ENCODE data around the gene SCYL2. TPM values are rescaled to one million over a fixed set of nuclear protein-coding genes. Genes with fewer than 3 reads are reported as not detected.

SCYL2 gene
- total RNA-seq, 4 donors from 2014 or later: 27.7 to 51.8 (median 39.5) TPM

- Histone ChIP-seq H3K4me3 (no peak overlapping the region), H3K27me3 (peaks cover 0 to 27% (median 0%) of the 10 kb centered on the region in 4 donors), H3K27ac (no peak overlapping the region), H3K4me1 (no peaks in the 10 kb centered on the region), H3K9me3 (no peaks in the 10 kb centered on the region), H3K36me3 (no peaks in the 10 kb centered on the region)
- TF ChIP-seq, protein P1, sequence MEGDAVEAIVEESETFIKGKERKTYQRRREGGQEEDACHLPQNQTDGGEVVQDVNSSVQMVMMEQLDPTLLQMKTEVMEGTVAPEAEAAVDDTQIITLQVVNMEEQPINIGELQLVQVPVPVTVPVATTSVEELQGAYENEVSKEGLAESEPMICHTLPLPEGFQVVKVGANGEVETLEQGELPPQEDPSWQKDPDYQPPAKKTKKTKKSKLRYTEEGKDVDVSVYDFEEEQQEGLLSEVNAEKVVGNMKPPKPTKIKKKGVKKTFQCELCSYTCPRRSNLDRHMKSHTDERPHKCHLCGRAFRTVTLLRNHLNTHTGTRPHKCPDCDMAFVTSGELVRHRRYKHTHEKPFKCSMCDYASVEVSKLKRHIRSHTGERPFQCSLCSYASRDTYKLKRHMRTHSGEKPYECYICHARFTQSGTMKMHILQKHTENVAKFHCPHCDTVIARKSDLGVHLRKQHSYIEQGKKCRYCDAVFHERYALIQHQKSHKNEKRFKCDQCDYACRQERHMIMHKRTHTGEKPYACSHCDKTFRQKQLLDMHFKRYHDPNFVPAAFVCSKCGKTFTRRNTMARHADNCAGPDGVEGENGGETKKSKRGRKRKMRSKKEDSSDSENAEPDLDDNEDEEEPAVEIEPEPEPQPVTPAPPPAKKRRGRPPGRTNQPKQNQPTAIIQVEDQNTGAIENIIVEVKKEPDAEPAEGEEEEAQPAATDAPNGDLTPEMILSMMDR (IDR thresholded peaks at IDR 0.05): no peak
- no peak for TF ChIP-seq POLR2A (IDR thresholded peaks at IDR 0.05)
- 60 to 61% methylated on average over 3 of the region's 3 CpGs for WGBS, 2 donors
- no peak for DNase-seq
- intact Hi-C loops (cut with DNase I): no loop called here
Observed at GRCh38 chr12:100359248-100359647, 92.3 kb downstream of the SCYL2 start.

DNA sequence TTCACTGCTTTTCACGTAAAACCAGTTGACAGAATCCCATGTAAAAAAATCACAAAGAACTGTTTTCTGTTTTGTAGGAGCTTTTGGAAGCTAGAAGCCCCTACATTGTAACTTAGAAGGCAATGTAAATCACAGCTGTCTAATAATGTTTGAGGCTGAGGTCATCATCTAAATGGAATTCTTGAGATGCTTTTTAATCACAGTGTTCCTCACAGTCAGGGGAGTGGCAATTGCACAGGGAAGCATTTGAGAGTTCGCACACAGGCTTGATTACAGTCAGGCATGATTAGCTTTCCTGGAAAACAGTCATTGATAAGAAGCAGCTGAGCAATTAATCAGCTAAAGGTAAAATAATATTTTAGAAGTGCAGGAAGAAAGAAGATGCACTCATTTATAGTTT, 92.8 kb downstream of the SCYL2 start:
- WGBS, 2 donors: 39 to 56% methylated on average over 2 of the region's 2 CpGs
- peaks cover 0 to 27% (median 0%) of the 10 kb centered on the region in 4 donors for H3K27me3 ChIP-seq
- no peaks in the 10 kb centered on the region for H3K9me3 ChIP-seq
- H3K4me3 ChIP-seq: no peak overlapping the region
- no peak for DNase-seq
- no peak overlapping the region for H3K27ac ChIP-seq
- no peaks in the 10 kb centered on the region for H3K4me1 ChIP-seq
- no peaks in the 10 kb centered on the region for H3K36me3 ChIP-seq
- TF ChIP-seq POLR2A (IDR thresholded peaks at IDR 0.05): no peak
- TF ChIP-seq, protein P1 (IDR thresholded peaks at IDR 0.05): no peak
- intact Hi-C loops (cut with DNase I): no loop called here

GRCh38 chr12:100360450-100360849, 93.5 kb downstream of the SCYL2 start:
- no peak for DNase-seq
- Histone ChIP-seq H3K4me1 (no peaks in the 10 kb centered on the region), H3K27ac (no peak overlapping the region), H3K4me3 (no peak overlapping the region), H3K9me3 (no peaks in the 10 kb centered on the region), H3K27me3 (peaks cover 0 to 27% (median 0%) of the 10 kb centered on the region in 4 donors), H3K36me3 (no peaks in the 10 kb centered on the region)
- intact Hi-C loops (cut with DNase I): no loop called here
- TF ChIP-seq, protein P1 (IDR thresholded peaks at IDR 0.05): no peak
- TF ChIP-seq POLR2A (IDR thresholded peaks at IDR 0.05): no peak

DNA sequence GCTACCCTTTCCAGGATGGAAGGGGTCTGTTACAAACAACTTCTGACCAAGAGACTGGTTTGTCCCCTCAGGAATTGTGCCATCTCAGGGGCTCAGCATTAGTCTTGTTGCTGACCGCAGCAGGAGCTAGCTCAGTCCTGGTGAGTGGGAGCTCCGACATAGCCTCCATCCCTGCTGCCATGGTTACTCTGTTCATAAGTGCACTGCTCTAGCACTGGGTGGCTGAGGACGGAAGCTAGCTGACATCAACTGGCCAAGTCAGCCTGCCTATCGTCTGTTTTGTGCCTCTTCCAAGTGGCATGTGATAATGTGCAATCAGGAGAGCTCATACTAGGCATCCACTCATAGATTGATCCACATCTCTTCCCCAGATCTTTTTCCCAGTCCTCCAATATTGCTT, 97.3 kb downstream of the SCYL2 start:
- no peak for TF ChIP-seq POLR2A (IDR thresholded peaks at IDR 0.05)
- TF ChIP-seq, protein P1 (IDR thresholded peaks at IDR 0.05): no peak
- no peak for DNase-seq

GRCh38 chr12:100365411-100365810, 98.4 kb downstream of the SCYL2 start:
- H3K9me3 ChIP-seq: no peaks in the 10 kb centered on the region
- intact Hi-C loops (cut with DNase I): no loop called here
- no peak for DNase-seq

More for the DNA sequence above, 97.3 kb downstream of the SCYL2 start:
- 87 to 89% methylated on average over 4 of the region's 4 CpGs for WGBS, 2 donors
- no peaks in the 10 kb centered on the region for H3K4me1 ChIP-seq
- H3K9me3 ChIP-seq: no peaks in the 10 kb centered on the region
- peaks cover 0 to 7% (median 0%) of the 10 kb centered on the region in 4 donors for H3K27me3 ChIP-seq
- H3K36me3 ChIP-seq: no peaks in the 10 kb centered on the region
- intact Hi-C loops (cut with DNase I): no loop called here
- no peak overlapping the region for H3K27ac ChIP-seq
- H3K4me3 ChIP-seq: no peak overlapping the region

More at GRCh38 chr12:100365411-100365810, 98.4 kb downstream of the SCYL2 start:
- no peaks in the 10 kb centered on the region for H3K36me3 ChIP-seq
- no peak for TF ChIP-seq POLR2A (IDR thresholded peaks at IDR 0.05)
- TF ChIP-seq, protein P1 (IDR thresholded peaks at IDR 0.05): no peak
- no peak overlapping the region for H3K27ac ChIP-seq
- H3K4me1 ChIP-seq: no peaks in the 10 kb centered on the region
- H3K27me3 ChIP-seq: peaks cover 0 to 7% (median 0%) of the 10 kb centered on the region in 4 donors
- 73 to 79% methylated on average over 2 of the region's 2 CpGs for WGBS, 2 donors
- H3K4me3 ChIP-seq: no peak overlapping the region

Data from esophagus squamous epithelium (tissue), 5 donors.